IMR-90 (cell line): ENCODE data around the gene UNKL. TPM values are rescaled to one million over a fixed set of nuclear protein-coding genes. Genes with fewer than 3 reads are reported as not detected.

ENCODE experiments used
- ATAC-seq: fragments of 200-7000 bp; cut with Tn5 transposase; 2 replicates; pipeline ENCODE4 v1.9.1; 2020; ENCODE audit warnings: low read depth, mild to moderate bottlenecking, moderate library complexity
- BruUV-seq: library from RNA; stranded (reverse); fragments of 400-500 nt; replicated peaks from 2 replicates; lab custom pipeline; 2021; lab: Mats Ljungman, UMichigan
- CTCF ChIA-PET: fragments of 300-600 bp; formaldehyde crosslinking; extraction: SDS; loops from one replicate; lab custom pipeline; 2021; ENCODE audit warnings: antibody characterized with exemption; lab: Yijun Ruan, JAX
- POLR2A ChIA-PET: fragments of 300-600 bp; sonication (Branson Sonifier 250); formaldehyde crosslinking; loops from one replicate; lab custom pipeline; 2022; ENCODE audit warnings: antibody characterized with exemption; ENCODE audit not compliant: unreplicated experiment; lab: Charles Lee
- DNase-seq: peaks from one replicate; pipeline ENCODE4 v3.0.0; 2013
- H2AFZ ChIP-seq: replicated peaks from 2 replicates; pipeline ENCODE3; 2013; ENCODE audit warnings: low read length, mild to moderate bottlenecking; ENCODE audit not compliant: poor library complexity
- H2AK5ac ChIP-seq: 2 replicates; pipeline ENCODE4 v1.6.1; 2013; ENCODE audit warnings: low read depth, low read length, inconsistent platforms
- H2AK9ac ChIP-seq: replicated peaks from 2 replicates; pipeline ENCODE3; 2013; ENCODE audit warnings: mild to moderate bottlenecking, low read depth, low read length, moderate library complexity; ENCODE audit not compliant: poor library complexity
- H2BK120ac ChIP-seq: 2 replicates; pipeline ENCODE4 v1.6.1; 2013; ENCODE audit warnings: low read depth, low read length, inconsistent platforms
- H2BK15ac ChIP-seq: 3 replicates; pipeline ENCODE4 v1.6.1; 2013; ENCODE audit warnings: low read depth, low read length, inconsistent platforms
- H2BK20ac ChIP-seq: 2 replicates; pipeline ENCODE4 v1.6.1; 2013; ENCODE audit warnings: low read depth, mild to moderate bottlenecking, inconsistent platforms, low read length, moderate library complexity
- H2BK5ac ChIP-seq: 2 replicates; pipeline ENCODE4 v1.6.1; 2013; ENCODE audit warnings: mild to moderate bottlenecking, low read depth, low read length, inconsistent platforms; ENCODE audit not compliant: poor library complexity, severe bottlenecking
- H3K14ac ChIP-seq: replicated peaks from 2 replicates; pipeline ENCODE4 v1.6.1; 2013; ENCODE audit warnings: low read depth, low read length, inconsistent platforms
- H3K18ac ChIP-seq: 2 replicates; pipeline ENCODE4 v1.6.1; 2013; ENCODE audit warnings: low read depth, low read length, control low read depth
- H3K23ac ChIP-seq: 2 replicates; pipeline ENCODE4 v1.6.1; 2013; ENCODE audit warnings: low read depth, low read length, inconsistent platforms
- H3K27ac ChIP-seq: 2 replicates; pipeline ENCODE4 v1.5.1; 2013; ENCODE audit warnings: mild to moderate bottlenecking, control low read depth, low read length; ENCODE audit not compliant: insufficient read depth
- H3K27me3 ChIP-seq: 2 replicates; pipeline ENCODE4 v1.6.1; 2013; ENCODE audit warnings: low read length; ENCODE audit not compliant: control insufficient read depth, insufficient read depth
- H3K36me3 ChIP-seq: 2 replicates; pipeline ENCODE4 v1.6.1; 2013; ENCODE audit warnings: low read length, mixed read lengths; ENCODE audit not compliant: control insufficient read depth, insufficient read depth
- H3K4ac ChIP-seq: 2 replicates; pipeline ENCODE4 v1.6.1; 2013; ENCODE audit warnings: low read depth, low read length, inconsistent platforms
- H3K4me1 ChIP-seq: 2 replicates; pipeline ENCODE4 v1.6.1; 2013; ENCODE audit warnings: low read length, mixed read lengths; ENCODE audit not compliant: control insufficient read depth, insufficient read depth
- H3K4me2 ChIP-seq: 2 replicates; pipeline ENCODE4 v1.6.1; 2013; ENCODE audit warnings: low read depth, mild to moderate bottlenecking, control low read depth, low read length, moderate library complexity
- H3K4me3 ChIP-seq: 2 replicates; pipeline ENCODE4 v1.5.1; 2013; ENCODE audit warnings: low read depth, mild to moderate bottlenecking, control low read depth, low read length, moderate library complexity; ENCODE audit not compliant: insufficient read depth
- H3K56ac ChIP-seq: 2 replicates; pipeline ENCODE4 v1.6.1; 2013; ENCODE audit warnings: low read length, inconsistent platforms; ENCODE audit not compliant: insufficient read depth; ENCODE audit errors: extremely low read depth
- H3K79me1 ChIP-seq, 2 experiments: 2 replicates each; pipeline ENCODE4 v1.6.1; 2013; ENCODE audit warnings: low read length in 2 of 2, inconsistent platforms in 1 of 2, low read depth in 1 of 2
- H3K9ac ChIP-seq: 2 replicates; pipeline ENCODE4 v1.6.1; 2013; ENCODE audit warnings: low read depth, low read length, control low read depth
- H3K9me1 ChIP-seq: 2 replicates; pipeline ENCODE4 v1.6.1; 2013; ENCODE audit warnings: low read length, inconsistent platforms; ENCODE audit not compliant: insufficient read depth
- H3K9me3 ChIP-seq: 2 replicates; pipeline ENCODE4 v1.6.1; 2013; ENCODE audit warnings: low read length; ENCODE audit not compliant: control insufficient read depth, insufficient read depth
- H4K20me1 ChIP-seq: 2 replicates; pipeline ENCODE4 v1.6.1; 2013; ENCODE audit warnings: low read length, inconsistent platforms; ENCODE audit not compliant: insufficient read depth
- H4K5ac ChIP-seq: 2 replicates; pipeline ENCODE4 v1.6.1; 2013; ENCODE audit warnings: mild to moderate bottlenecking, low read depth, low read length, control low read depth
- H4K8ac ChIP-seq, 2 experiments: 2 replicates each; pipeline ENCODE4 v1.6.1; 2013; ENCODE audit warnings: low read depth in 2 of 2, low read length in 2 of 2, control low read depth in 1 of 2, inconsistent platforms in 1 of 2
- H4K91ac ChIP-seq: 2 replicates; pipeline ENCODE4 v1.6.1; 2013; ENCODE audit warnings: low read depth, low read length, inconsistent platforms; ENCODE audit not compliant: insufficient read depth
- BHLHE40 ChIP-seq: fragments of 150-350 bp; IDR thresholded peaks from 2 replicates; pipeline ENCODE4 v1.6.1; 2016; ENCODE audit warnings: mild to moderate bottlenecking, low read depth, low read length
- CEBPB ChIP-seq: IDR thresholded peaks from 2 replicates; pipeline ENCODE4 v1.6.1; 2012; ENCODE audit warnings: low read depth, low read length, improper control_type of control experiment
- CHD1 ChIP-seq: IDR thresholded peaks from 2 replicates; pipeline ENCODE4 v1.6.1; 2012; ENCODE audit warnings: low read depth, low read length, improper control_type of control experiment
- CTCF ChIP-seq: conservative IDR thresholded peaks from 2 replicates; pipeline ENCODE4 v1.5.1; 2012; ENCODE audit warnings: mild to moderate bottlenecking, low read depth, low read length, improper control_type of control experiment
- ELK1 ChIP-seq: fragments of 150-350 bp; IDR thresholded peaks from 2 replicates; pipeline ENCODE4 v1.6.1; 2016; ENCODE audit warnings: low read depth, mild to moderate bottlenecking, low read length, moderate library complexity, borderline replicate concordance
- FOS ChIP-seq: fragments of 150-350 bp; IDR thresholded peaks from 2 replicates; pipeline ENCODE4 v1.6.1; 2016; ENCODE audit warnings: low read depth, low read length
- MAFK ChIP-seq: IDR thresholded peaks from 2 replicates; pipeline ENCODE4 v1.6.1; 2012; ENCODE audit warnings: low read depth, low read length, improper control_type of control experiment
- MAZ ChIP-seq: IDR thresholded peaks from 2 replicates; pipeline ENCODE4 v1.6.1; 2012; ENCODE audit warnings: low read depth, mild to moderate bottlenecking, low read length, improper control_type of control experiment, moderate library complexity, borderline replicate concordance
- MXI1 ChIP-seq: IDR thresholded peaks from 2 replicates; pipeline ENCODE4 v1.6.1; 2012; ENCODE audit warnings: low read depth, mild to moderate bottlenecking, low read length, moderate library complexity, borderline replicate concordance
- NFE2L2 ChIP-seq: fragments of 150-350 bp; IDR thresholded peaks from 2 replicates; pipeline ENCODE4 v1.6.1; 2016; ENCODE audit warnings: low read depth, mild to moderate bottlenecking, low read length
- POLR2A ChIP-seq: IDR thresholded peaks from 2 replicates; pipeline ENCODE4 v1.6.1; 2012; ENCODE audit warnings: mild to moderate bottlenecking, low read depth, low read length
- RAD21 ChIP-seq: IDR thresholded peaks from 2 replicates; pipeline ENCODE4 v1.6.1; 2012; ENCODE audit warnings: low read length, improper control_type of control experiment
- RCOR1 ChIP-seq: IDR thresholded peaks from 2 replicates; pipeline ENCODE4 v1.6.1; 2012; ENCODE audit warnings: mild to moderate bottlenecking, low read length, improper control_type of control experiment; ENCODE audit not compliant: insufficient replicate concordance
- RFX5 ChIP-seq: IDR thresholded peaks from 2 replicates; pipeline ENCODE4 v1.8.0; 2012; ENCODE audit warnings: low read depth, mild to moderate bottlenecking, low read length, moderate library complexity
- SMC3 ChIP-seq: fragments of 150-350 bp; IDR thresholded peaks from 2 replicates; pipeline ENCODE4 v1.6.1; 2016; ENCODE audit warnings: low read depth, mild to moderate bottlenecking, antibody characterized with exemption, low read length, moderate library complexity
- USF2 ChIP-seq: fragments of 150-350 bp; IDR thresholded peaks from 2 replicates; pipeline ENCODE4 v1.6.1; 2017; ENCODE audit warnings: mild to moderate bottlenecking, antibody characterized with exemption, low read length, low read depth
- WGBS, 2 experiments: methylation state at CpG; one replicate each; pipeline versions ENCODE4 v1.1.5 to v1.1.7; 2013; ENCODE audit warnings: missing lambda C conversion rate in 2 of 2; ENCODE audit not compliant: insufficient read length in 1 of 2; ENCODE audit errors: extremely low coverage in 2 of 2; 5-methylcytosine and 5-hydroxymethylcytosine counted together
- dilution Hi-C: fragments of 300-500 bp; cut with HindIII; formaldehyde crosslinking; loops from one replicate; pipeline ENCODE4 v1.14.3; 2018; ENCODE audit warnings: low sequenced_read_pairs; ENCODE audit not compliant: unreplicated experiment
- in situ Hi-C: fragments of 300-500 bp; cut with MboI; formaldehyde crosslinking; loops from 3 replicates; pipeline ENCODE4 v1.14.3; 2019; ENCODE audit warnings: low sequenced_read_pairs, inconsistent platforms, mixed read lengths
- intact Hi-C: fragments of 100-400 bp; cut with micrococcal nuclease; formaldehyde crosslinking; loops from 2 replicates; pipeline ENCODE4 v1.10.0; 2022
- polyA plus RNA-seq, 3 experiments: library from polyadenylated mRNA; depleted of rRNA; stranded (reverse); fragments of >200 nt; gene quantifications; 2 replicates each; pipeline ENCODE4 v1.2.3, GENCODE V29; 2012; ENCODE audit warnings: low replicate concordance in 1 of 3
- total RNA-seq: library from RNA; depleted of rRNA; stranded (reverse); fragments of >200 nt; gene quantifications from 2 replicates; pipeline ENCODE4 v1.2.3, GENCODE V29; 2012

The UNKL gene
- total and polyA plus RNA-seq, 2 of the 4 experiments (the other 2 are of a cell fraction), result 4.1 to 13.3 TPM

GRCh38 chr16:1422076-1422475 is 7.6 kb upstream of the UNKL start:
- TF ChIP-seq RCOR1 (no peak), NFE2L2 (no peak), USF2 (no peak), CHD1 (no peak), POLR2A (no peak), MAZ (no peak), RFX5 (no peak), CEBPB (no peak), MXI1 (no peak), SMC3 (no peak), RAD21 (no peak), FOS (no peak), BHLHE40 (no peak), ELK1 (no peak), MAFK (no peak), CTCF (no peak)

More at GRCh38 chr16:1422076-1422475, 7.6 kb upstream of the UNKL start:
- Histone ChIP-seq H2BK120ac (no peak overlapping the region), H4K8ac (peak overlapping the region; percentile 58 to 65; a peak in 3 of 4 replicates), H2BK5ac (no peak overlapping the region), H3K14ac (no peak overlapping the region), H3K4ac (no peak overlapping the region), H3K4me3 (no peak overlapping the region), H2AK5ac (peak overlapping the region; percentile 67; the same call in 1 of the 2 replicates), H3K4me1 (peaks cover 3% of the 10 kb centered on the region; the same call in 1 of the 2 replicates), H3K79me1 (peaks cover 11 to 23% of the 10 kb centered on the region in 2 experiments), H3K23ac (no peak overlapping the region), H3K9me1 (no peaks in the 10 kb centered on the region), H2BK15ac (no peak overlapping the region), H2BK20ac (no peak overlapping the region), H3K9ac (no peak overlapping the region), H2AFZ (no peak overlapping the region), H3K56ac (no peak overlapping the region), H3K27ac (no peak overlapping the region), H2AK9ac (peak overlapping the region; percentile 78), H3K27me3 (no peaks in the 10 kb centered on the region), H3K18ac (no peak overlapping the region), H4K91ac (no peak overlapping the region), H4K20me1 (no peaks in the 10 kb centered on the region), H3K36me3 (no peaks in the 10 kb centered on the region), H4K5ac (no peak overlapping the region), H3K4me2 (no peak overlapping the region), H3K9me3 (no peaks in the 10 kb centered on the region)
- ChIA-PET POLR2A (no interaction called here), CTCF (no interaction called here)
- WGBS, 2 experiments, result 100% methylated on average over 2 of the region's 10 CpGs; no CpG with 5 or more reads in 1 of the 2 experiments
- BruUV-seq, result no TSS peak
- DNase-seq (no peak), ATAC-seq (no peak)
- dilution Hi-C loops, result no loop called here
- intact Hi-C loops, result loop anchor here (10.0 kb wide), 1 partner anchor 53 kb away; the partner anchor contains the start of gene CLCN7
- in situ Hi-C loops, result no loop called here
